SK-N-SH (cell line): Measurements from ENCODE around the gene RARB. TPM values are rescaled to one million over a fixed set of nuclear protein-coding genes. Genes with fewer than 3 reads are reported as not detected.

Experiments used
- CTCF ChIA-PET: fragments of 300-600, 350-600 bp; formaldehyde crosslinking; extraction: SDS; loops from one replicate; lab custom pipeline; 2021; lab: Yijun Ruan, JAX
- POLR2A ChIA-PET: fragments of 350-600 bp; sonication (Branson Sonifier 250); formaldehyde crosslinking; extraction: SDS; loops from one replicate; lab custom pipeline; 2020; ENCODE audit warnings: antibody characterized with exemption, inconsistent platforms; lab: Yijun Ruan, JAX
- DNase-seq: peaks from one replicate; pipeline ENCODE4 v3.0.0; 2012
- H2AFZ ChIP-seq: fragments of 200-600 bp; sonication (generic); 2 replicates; pipeline ENCODE4 v1.8.1; 2016; ENCODE audit warnings: antibody characterized with exemption, mild to moderate bottlenecking, low read depth
- H3F3A ChIP-seq: fragments of 200-600 bp; sonication (generic); replicated peaks from 2 replicates; pipeline ENCODE3; 2016; ENCODE audit warnings: antibody characterized with exemption, mild to moderate bottlenecking; ENCODE audit not compliant: insufficient read depth
- H3K27ac ChIP-seq, 2 experiments: fragments of 200-500 bp in 1 of 2; fragments of 200-600 bp in 1 of 2; sonication (Bioruptor generic) in 1 of 2; sonication (generic), shearing (Covaris generic) in 1 of 2; 2 replicates each; pipeline versions ENCODE4 v1.5.1 to v1.6.1; 2014 to 2016; ENCODE audit warnings: low read depth in 2 of 2, inconsistent platforms in 1 of 2, low read length in 1 of 2, mild to moderate bottlenecking in 1 of 2, mixed read lengths in 1 of 2
- H3K27me3 ChIP-seq: fragments of 200-600 bp; sonication (generic), shearing (Covaris generic); 2 replicates; pipeline ENCODE4 v1.6.1; 2016; ENCODE audit warnings: mixed run types; ENCODE audit not compliant: insufficient read depth
- H3K36me3 ChIP-seq, 2 experiments: fragments of 200-500 bp in 1 of 2; fragments of 200-600 bp in 1 of 2; sonication (Bioruptor generic) in 1 of 2; sonication (generic) in 1 of 2; replicated peaks in 1 of 2; 2 replicates each; pipeline versions ENCODE3 to v1.5.1; 2014 to 2016; ENCODE audit warnings: low read length in 1 of 2, mild to moderate bottlenecking in 1 of 2; ENCODE audit not compliant: insufficient read depth in 2 of 2, control insufficient read depth in 1 of 2
- H3K4me1 ChIP-seq, 2 experiments: fragments of 200-500 bp in 1 of 2; fragments of 200-600 bp in 1 of 2; sonication (Bioruptor generic) in 1 of 2; sonication (generic), shearing (Covaris generic) in 1 of 2; 2 replicates each; pipeline versions ENCODE4 v1.5.1 to v1.6.1; 2014 to 2016; ENCODE audit warnings: low read depth in 1 of 2, low read length in 1 of 2, mixed run types in 1 of 2; ENCODE audit not compliant: insufficient read depth in 2 of 2, control insufficient read depth in 1 of 2
- H3K4me2 ChIP-seq: fragments of 200-600 bp; sonication (generic), shearing (Covaris generic); 2 replicates; pipeline ENCODE4 v1.6.1; 2017; ENCODE audit warnings: mixed run types
- H3K4me3 ChIP-seq, 2 experiments: fragments of 200-500 bp in 1 of 2; fragments of 200-600 bp in 1 of 2; sonication (Bioruptor generic) in 1 of 2; sonication (generic), shearing (Covaris generic) in 1 of 2; 2 replicates each; pipeline versions ENCODE4 v1.5.1 to v1.8.1; 2014 to 2016; ENCODE audit warnings: low read depth in 2 of 2, inconsistent platforms in 1 of 2, low read length in 1 of 2, mild to moderate bottlenecking in 1 of 2, mixed read lengths in 1 of 2, moderate library complexity in 1 of 2
- H3K79me2 ChIP-seq: fragments of 200-600 bp; sonication (generic); 2 replicates; pipeline ENCODE4 v1.8.1; 2017; ENCODE audit warnings: mild to moderate bottlenecking; ENCODE audit not compliant: insufficient read depth
- H3K9ac ChIP-seq: fragments of 200-600 bp; sonication (generic); 2 replicates; pipeline ENCODE4 v1.6.1; 2017; ENCODE audit warnings: mixed run types
- H3K9me2 ChIP-seq: fragments of 200-600 bp; sonication (generic); 2 replicates; pipeline ENCODE4 v1.6.1; 2017; ENCODE audit warnings: mixed run types
- H3K9me3 ChIP-seq: fragments of 200-600 bp; sonication (generic); 2 replicates; pipeline ENCODE4 v1.6.1; 2017; ENCODE audit warnings: mixed run types, mild to moderate bottlenecking, moderate library complexity
- H4K20me1 ChIP-seq: fragments of 200-600 bp; sonication (generic); 2 replicates; pipeline ENCODE4 v1.6.1; 2017; ENCODE audit warnings: mild to moderate bottlenecking, mixed run types; ENCODE audit not compliant: insufficient read depth
- CTCF ChIP-seq: fragments of 200-600 bp; sonication (generic); IDR thresholded peaks from 2 replicates; pipeline ENCODE4 v1.6.1; 2017; ENCODE audit warnings: antibody characterized with exemption, mild to moderate bottlenecking, moderate library complexity
- EP300 ChIP-seq, 2 experiments: IDR thresholded peaks; 2 replicates each; pipeline versions ENCODE4 v1.4.0 to v1.6.1; 2012; ENCODE audit warnings: borderline replicate concordance in 1 of 2, low read depth in 1 of 2, low read length in 1 of 2
- EZH2phosphoT487 ChIP-seq: fragments of 200-600 bp; sonication (generic); IDR thresholded peaks from 2 replicates; pipeline ENCODE4 v1.6.1; 2017; ENCODE audit warnings: low read depth, mixed run types, mild to moderate bottlenecking, antibody characterized with exemption, moderate library complexity, borderline replicate concordance
- FOSL2 ChIP-seq: IDR thresholded peaks from 2 replicates; pipeline ENCODE4 v1.4.0; 2012; ENCODE audit warnings: low read depth, mild to moderate bottlenecking, moderate library complexity, borderline replicate concordance
- FOXJ3 ChIP-seq: sonication (generic); formaldehyde crosslinking; IDR thresholded peaks from 2 replicates; pipeline ENCODE4 v1.5.1; 2020; ENCODE audit warnings: mild to moderate bottlenecking, missing genetic modification reagents
- JUND ChIP-seq: IDR thresholded peaks from 2 replicates; pipeline ENCODE4 v1.4.0; 2012
- MAX ChIP-seq: IDR thresholded peaks from 2 replicates; pipeline ENCODE4 v1.4.0; 2012; ENCODE audit warnings: low read depth
- NRF1 ChIP-seq: IDR thresholded peaks from 2 replicates; pipeline ENCODE4 v1.6.1; 2012; ENCODE audit warnings: low read depth, mild to moderate bottlenecking, low read length
- POLR2AphosphoS5 ChIP-seq: IDR thresholded peaks from 2 replicates; pipeline ENCODE4 v1.6.1; 2012; ENCODE audit warnings: low read depth, low read length
- REST ChIP-seq: IDR thresholded peaks from 2 replicates; pipeline ENCODE4 v1.6.1; 2012; ENCODE audit warnings: mild to moderate bottlenecking, low read depth, low read length, moderate library complexity
- RXRA ChIP-seq: IDR thresholded peaks from 2 replicates; pipeline ENCODE4 v1.4.0; 2012; ENCODE audit warnings: low read depth, mild to moderate bottlenecking, borderline replicate concordance
- TCF12 ChIP-seq: IDR thresholded peaks from 2 replicates; pipeline ENCODE4 v1.4.0; 2012
- USF2 ChIP-seq: fragments of 150-350 bp; IDR thresholded peaks from 2 replicates; pipeline ENCODE4 v1.6.1; 2017; ENCODE audit warnings: antibody characterized with exemption, low read length, low read depth, borderline replicate concordance
- YY1 ChIP-seq: IDR thresholded peaks from 2 replicates; pipeline ENCODE4 v1.4.0; 2012; ENCODE audit warnings: low read depth, mild to moderate bottlenecking
- ZBTB33 ChIP-seq: IDR thresholded peaks from 2 replicates; pipeline ENCODE4 v1.4.0; 2012; ENCODE audit warnings: low read depth, borderline replicate concordance
- WGBS: methylation state at CpG from one replicate; pipeline ENCODE4 v1.1.6; 2017; ENCODE audit warnings: low lambda C conversion rate; 5-methylcytosine and 5-hydroxymethylcytosine counted together
- polyA plus RNA-seq, 3 experiments: library from polyadenylated mRNA; depleted of rRNA; stranded (reverse); fragments of >200 nt; gene quantifications; 2 replicates each; pipeline ENCODE4 v1.2.3, GENCODE V29; 2012

RARB gene
- polyA plus RNA-seq, 1 of the 3 experiments (the other 2 are of a cell fraction), result 10.7 TPM

GRCh38 chr3:25445731-25446130 lies 17.7 kb downstream of the RARB start:
- H3K79me2 ChIP-seq, result peaks cover 78% of the 10 kb centered on the region; the same call in 1 of the 2 replicates
- POLR2A ChIA-PET, result no interaction called here
- CTCF ChIA-PET, result interaction anchor here (1.0 to 2.0 kb wide), 2 partner anchors 13 to 147 kb away, joined by 3 to 5 read pairs; no protein-coding TSS in a partner anchor
- no peak overlapping the region for H3K4me2 ChIP-seq
- H4K20me1 ChIP-seq, result no peaks in the 10 kb centered on the region
- no peaks in the 10 kb centered on the region for H3K9me2 ChIP-seq
- H3K4me1 ChIP-seq, result peaks cover 12 to 27% of the 10 kb centered on the region in 2 experiments
- no peaks in the 10 kb centered on the region for H3F3A ChIP-seq
- DNase-seq, result no peak
- WGBS, result 85% methylated on average over 4 of the region's 4 CpGs
- H3K9me3 ChIP-seq, result no peaks in the 10 kb centered on the region
- no peak overlapping the region for H3K4me3 ChIP-seq
- no peaks in the 10 kb centered on the region for H3K36me3 ChIP-seq
- no peak for TF ChIP-seq POLR2AphosphoS5
- TF ChIP-seq NRF1, result no peak
- no peak for TF ChIP-seq YY1
- TF ChIP-seq USF2, result no peak
- no peak for TF ChIP-seq ZBTB33
- TF ChIP-seq FOXJ3, result no peak
- TF ChIP-seq MAX, result no peak
- no peak for TF ChIP-seq FOSL2
- TF ChIP-seq RXRA, result no peak
- TF ChIP-seq JUND, result no peak
- no peak for TF ChIP-seq EZH2phosphoT487
- no peak for TF ChIP-seq EP300 (IDR thresholded peaks at IDR 0.05; ENCODE audit: borderline replicate concordance in 1 of 2, low read depth in 1 of 2, low read length in 1 of 2)
- TF ChIP-seq REST, result no peak
- no peak for TF ChIP-seq TCF12
- TF ChIP-seq CTCF, result no peak
- no peak overlapping the region for H3K27ac ChIP-seq
- H2AFZ ChIP-seq, result no peak overlapping the region
- no peak overlapping the region for H3K9ac ChIP-seq
- H3K27me3 ChIP-seq, result no peaks in the 10 kb centered on the region
